DOHH2 (cell line): ENCODE results near the gene ZSWIM6.

Experiments
- EZH2phosphoT487 ChIP-seq: fragments of 200-600 bp; sonication (generic); IDR thresholded peaks from 2 replicates; pipeline ENCODE4 v1.6.1; 2017; ENCODE audit warnings: borderline replicate concordance, mild to moderate bottlenecking, antibody characterized with exemption, low read length, moderate library complexity, mixed read lengths
- TF ChIP-seq, protein P1 (sequence below): fragments of 200-600 bp; sonication (generic); IDR thresholded peaks from one replicate; pipeline ENCODE4 v1.5.1; 2014; ENCODE audit warnings: antibody characterized with exemption, mild to moderate bottlenecking, low read depth, low read length; ENCODE audit not compliant: poor library complexity, severe bottlenecking

DNA sequence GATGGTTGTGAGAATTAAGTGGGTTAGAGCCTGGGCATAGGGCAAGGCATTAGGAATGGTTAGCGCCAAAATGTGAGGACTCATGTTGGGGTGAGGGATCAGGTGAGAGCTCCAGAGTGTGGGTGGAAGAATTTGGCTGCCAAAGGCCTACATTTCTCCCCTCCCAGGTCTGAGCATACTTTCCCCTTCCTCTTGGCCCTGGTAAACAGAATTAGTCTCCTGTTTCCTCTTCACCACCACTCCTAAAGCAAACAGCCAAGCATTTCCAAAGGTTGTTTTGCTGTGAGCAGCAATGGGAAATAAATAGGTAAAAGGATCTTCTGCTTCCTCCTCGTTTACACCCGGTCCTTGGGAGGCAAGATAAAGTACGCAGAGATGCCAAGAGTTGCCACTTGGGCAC is 132.5 kb downstream of the ZSWIM6 start:
- TF ChIP-seq, protein P1, sequence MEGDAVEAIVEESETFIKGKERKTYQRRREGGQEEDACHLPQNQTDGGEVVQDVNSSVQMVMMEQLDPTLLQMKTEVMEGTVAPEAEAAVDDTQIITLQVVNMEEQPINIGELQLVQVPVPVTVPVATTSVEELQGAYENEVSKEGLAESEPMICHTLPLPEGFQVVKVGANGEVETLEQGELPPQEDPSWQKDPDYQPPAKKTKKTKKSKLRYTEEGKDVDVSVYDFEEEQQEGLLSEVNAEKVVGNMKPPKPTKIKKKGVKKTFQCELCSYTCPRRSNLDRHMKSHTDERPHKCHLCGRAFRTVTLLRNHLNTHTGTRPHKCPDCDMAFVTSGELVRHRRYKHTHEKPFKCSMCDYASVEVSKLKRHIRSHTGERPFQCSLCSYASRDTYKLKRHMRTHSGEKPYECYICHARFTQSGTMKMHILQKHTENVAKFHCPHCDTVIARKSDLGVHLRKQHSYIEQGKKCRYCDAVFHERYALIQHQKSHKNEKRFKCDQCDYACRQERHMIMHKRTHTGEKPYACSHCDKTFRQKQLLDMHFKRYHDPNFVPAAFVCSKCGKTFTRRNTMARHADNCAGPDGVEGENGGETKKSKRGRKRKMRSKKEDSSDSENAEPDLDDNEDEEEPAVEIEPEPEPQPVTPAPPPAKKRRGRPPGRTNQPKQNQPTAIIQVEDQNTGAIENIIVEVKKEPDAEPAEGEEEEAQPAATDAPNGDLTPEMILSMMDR = no peak
- TF ChIP-seq EZH2phosphoT487 = no peak
